ENCODE results near the gene AADAC. TPM values are rescaled to one million over a fixed set of nuclear protein-coding genes. Genes with fewer than 3 reads are reported as not detected.

AADAC gene
- total and polyA plus RNA-seq, 4 experiments from 2014 or later: not detected

DNA sequence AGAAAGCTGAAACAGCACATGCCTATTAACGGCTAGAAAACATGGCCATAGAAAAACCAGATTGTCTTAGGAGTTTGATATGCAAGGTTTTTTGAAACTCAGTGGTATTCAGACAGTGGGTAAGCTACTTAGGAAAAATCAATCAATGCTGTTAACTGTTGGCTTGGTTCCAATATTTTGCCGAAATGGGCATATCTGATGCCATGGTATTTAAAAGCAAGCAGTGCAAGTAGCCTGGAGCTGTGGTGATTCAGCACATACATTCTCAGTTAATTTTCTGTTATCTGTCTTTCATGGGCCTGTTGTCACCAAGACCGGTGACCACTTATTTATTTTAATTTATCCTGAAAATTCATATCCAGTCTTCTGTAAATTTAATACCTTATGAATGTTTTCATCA, 42.2 kb downstream of the AADAC start:
- CTCF ChIA-PET (ENCODE audit: partially characterized antibody): no interaction called here
- H3K4me1 ChIP-seq (ENCODE audit: insufficient read depth, low read length): no peaks in the 10 kb centered on the region
- H3K27ac Mint-ChIP-seq: no peak overlapping the region
- DNase-seq: no peak
- peaks cover 0 to 11% (median 4%) of the 10 kb centered on the region in 8 donors for H3K9me3 Mint-ChIP-seq
- H3K36me3 Mint-ChIP-seq: peaks cover 0 to 1% of the 10 kb centered on the region in 2 donors
- no peak overlapping the region for H3K4me3 Mint-ChIP-seq
- intact Hi-C loops (cut with micrococcal nuclease): no loop called here
- no peaks in the 10 kb centered on the region for H3K27me3 ChIP-seq (ENCODE audit: insufficient read depth, low read length)
- no peaks in the 10 kb centered on the region for H3K9me3 ChIP-seq (ENCODE audit: control insufficient read depth in 1 of 2, low read length in 2 of 2)
- POLR2A ChIA-PET (ENCODE audit: partially characterized antibody): no interaction called here
- peaks cover 1 to 9% of the 10 kb centered on the region in 2 donors for H3K27me3 Mint-ChIP-seq
- no peaks in the 10 kb centered on the region for H3K4me1 Mint-ChIP-seq
- H3K4me3 ChIP-seq (ENCODE audit: low read length in 2 of 2): no peak overlapping the region
- no peaks in the 10 kb centered on the region for H3K36me3 ChIP-seq (ENCODE audit: insufficient read depth, low read length)
- H3K27ac ChIP-seq (ENCODE audit: low read depth, low read length): no peak overlapping the region

DNA sequence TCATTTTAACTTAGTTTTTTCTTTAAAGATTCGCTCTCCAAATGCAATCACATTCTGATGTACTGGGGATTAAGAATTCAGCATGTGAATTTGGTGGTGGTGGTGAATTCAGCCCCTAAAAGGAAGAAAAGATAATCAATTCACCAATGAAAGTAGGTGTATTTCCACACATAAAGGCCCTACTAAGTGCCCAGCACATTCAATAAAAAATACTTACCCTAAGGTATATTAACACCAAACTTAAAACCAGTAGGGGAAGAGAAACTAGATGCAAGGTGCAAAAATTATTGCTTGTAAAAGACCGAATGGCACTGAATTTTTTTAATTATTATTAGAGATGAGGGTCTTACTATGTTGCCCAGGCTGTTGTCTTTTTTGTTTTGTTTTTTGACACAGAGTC, 42.7 kb downstream of the AADAC start:
- CTCF ChIA-PET (ENCODE audit: partially characterized antibody): no interaction called here
- no peaks in the 10 kb centered on the region for H3K4me1 Mint-ChIP-seq
- H3K9me3 Mint-ChIP-seq: peaks cover 0 to 5% (median 0%) of the 10 kb centered on the region in 8 donors
- no peaks in the 10 kb centered on the region for H3K27me3 ChIP-seq (ENCODE audit: insufficient read depth, low read length)
- no peak overlapping the region for H3K4me3 ChIP-seq (ENCODE audit: low read length in 2 of 2)
- H3K36me3 Mint-ChIP-seq: no peaks in the 10 kb centered on the region
- no peak overlapping the region for H3K4me3 Mint-ChIP-seq
- H3K36me3 ChIP-seq (ENCODE audit: insufficient read depth, low read length): no peaks in the 10 kb centered on the region
- H3K27ac ChIP-seq (ENCODE audit: low read depth, low read length): no peak overlapping the region
- no peaks in the 10 kb centered on the region for H3K4me1 ChIP-seq (ENCODE audit: insufficient read depth, low read length)
- H3K9me3 ChIP-seq (ENCODE audit: control insufficient read depth in 1 of 2, low read length in 2 of 2): no peaks in the 10 kb centered on the region
- intact Hi-C loops (cut with micrococcal nuclease): no loop called here
- DNase-seq: no peak
- H3K27ac Mint-ChIP-seq: no peak overlapping the region
- POLR2A ChIA-PET (ENCODE audit: partially characterized antibody): no interaction called here
- peaks cover 1 to 9% of the 10 kb centered on the region in 2 donors for H3K27me3 Mint-ChIP-seq

DNA sequence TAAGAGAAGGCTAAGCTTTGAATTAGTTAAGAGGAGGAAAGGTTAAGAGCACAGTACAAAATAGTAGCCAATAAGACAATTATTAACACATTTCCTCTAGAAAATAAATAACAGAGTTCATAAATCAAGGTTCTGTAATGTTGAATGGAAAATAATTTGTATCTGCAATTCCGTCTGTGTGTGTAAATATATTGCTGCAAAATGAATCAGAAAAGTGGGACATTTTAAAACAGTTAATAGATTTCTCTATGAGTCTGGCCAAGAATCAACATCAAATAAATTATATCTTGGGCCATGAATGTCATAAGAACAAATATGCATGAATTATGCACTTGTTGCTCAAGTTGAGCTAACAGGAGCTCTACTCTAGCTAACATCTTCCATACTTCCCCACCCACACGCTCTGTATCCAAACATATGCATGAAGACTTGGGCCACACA, 45.3 kb downstream of the AADAC start:
- intact Hi-C loops (cut with micrococcal nuclease): no loop called here

DNA sequence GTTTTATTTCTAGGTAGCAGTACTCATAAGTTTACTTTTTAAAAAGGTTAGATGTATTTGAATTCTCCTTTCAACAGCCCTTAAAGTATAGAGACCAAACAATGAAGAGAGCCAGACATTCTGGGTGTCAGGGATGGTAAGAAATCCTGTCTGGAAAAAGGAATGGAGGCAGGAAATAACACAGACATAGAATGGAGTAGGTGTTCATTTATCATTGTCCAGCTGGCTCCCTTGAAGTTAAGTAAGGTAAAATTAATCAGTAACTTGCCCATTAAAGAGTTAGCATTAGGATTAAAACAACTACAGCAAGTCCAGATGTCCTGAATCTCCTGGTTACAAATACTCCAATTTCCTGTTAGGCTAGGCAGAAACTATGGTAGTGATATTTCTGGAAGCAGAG, 46.0 kb downstream of the AADAC start:
- no peak overlapping the region for H3K27ac ChIP-seq (ENCODE audit: low read depth, low read length)
- no peaks in the 10 kb centered on the region for H3K9me3 ChIP-seq (ENCODE audit: control insufficient read depth in 1 of 2, low read length in 2 of 2)
- Mint-ChIP-seq H3K27me3 (peaks cover 1 to 10% of the 10 kb centered on the region in 2 donors), H3K4me1 (no peaks in the 10 kb centered on the region), H3K9me3 (no peaks in the 10 kb centered on the region), H3K27ac (no peak overlapping the region), H3K4me3 (no peak overlapping the region), H3K36me3 (no peaks in the 10 kb centered on the region)
- no peaks in the 10 kb centered on the region for H3K4me1 ChIP-seq (ENCODE audit: insufficient read depth, low read length)
- H3K4me3 ChIP-seq (ENCODE audit: low read length in 2 of 2): no peak overlapping the region
- no peaks in the 10 kb centered on the region for H3K27me3 ChIP-seq (ENCODE audit: insufficient read depth, low read length)
- DNase-seq: no peak
- POLR2A ChIA-PET (ENCODE audit: partially characterized antibody): no interaction called here
- intact Hi-C loops (cut with micrococcal nuclease): no loop called here
- CTCF ChIA-PET (ENCODE audit: partially characterized antibody): interaction anchor here (0.9 kb wide), 1 partner anchor 393 kb away, joined by 3 read pairs; no protein-coding TSS in a partner anchor
- H3K36me3 ChIP-seq (ENCODE audit: insufficient read depth, low read length): no peaks in the 10 kb centered on the region

More for the DNA sequence above, 45.3 kb downstream of the AADAC start:
- CTCF ChIA-PET (ENCODE audit: partially characterized antibody): no interaction called here
- Histone ChIP-seq H3K27ac (ENCODE audit: low read depth, low read length) (no peak overlapping the region), H3K4me3 (ENCODE audit: low read length in 2 of 2) (no peak overlapping the region), H3K36me3 (ENCODE audit: insufficient read depth, low read length) (no peaks in the 10 kb centered on the region), H3K4me1 (ENCODE audit: insufficient read depth, low read length) (no peaks in the 10 kb centered on the region), H3K9me3 (ENCODE audit: control insufficient read depth in 1 of 2, low read length in 2 of 2) (no peaks in the 10 kb centered on the region), H3K27me3 (ENCODE audit: insufficient read depth, low read length) (no peaks in the 10 kb centered on the region)
- Mint-ChIP-seq H3K36me3 (no peaks in the 10 kb centered on the region), H3K27me3 (peaks cover 1 to 10% of the 10 kb centered on the region in 2 donors), H3K4me1 (no peaks in the 10 kb centered on the region), H3K4me3 (no peak overlapping the region), H3K27ac (no peak overlapping the region), H3K9me3 (no peaks in the 10 kb centered on the region)
- POLR2A ChIA-PET (ENCODE audit: partially characterized antibody): no interaction called here
- no peak for DNase-seq

DNA sequence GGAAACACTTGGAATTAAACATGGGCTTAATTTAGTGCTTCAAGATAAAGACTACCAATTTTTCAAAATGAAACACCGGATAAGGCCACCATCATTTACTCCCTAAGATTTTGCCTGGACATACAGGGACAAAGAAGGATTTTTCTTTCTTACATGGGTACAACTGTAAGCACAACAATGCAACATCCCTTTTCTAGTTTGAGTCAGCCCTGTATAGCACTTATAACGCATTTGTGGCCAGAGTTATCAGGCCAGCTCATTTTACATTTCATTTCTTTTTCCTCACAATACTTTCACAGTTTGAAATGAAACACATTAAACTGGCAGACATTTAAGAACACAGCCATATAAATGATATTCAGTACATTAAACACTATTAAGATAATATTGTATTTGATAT, 49.7 kb downstream of the AADAC start:
- H3K27ac Mint-ChIP-seq: no peak overlapping the region
- CTCF ChIA-PET (ENCODE audit: partially characterized antibody): interaction anchor here (1.2 kb wide), 1 partner anchor 8 kb away, joined by 4 read pairs; no protein-coding TSS in a partner anchor
- peaks cover 1% of the 10 kb centered on the region in 2 donors for H3K27me3 Mint-ChIP-seq
- POLR2A ChIA-PET (ENCODE audit: partially characterized antibody): no interaction called here
- H3K9me3 Mint-ChIP-seq: no peaks in the 10 kb centered on the region
- Histone ChIP-seq H3K36me3 (ENCODE audit: insufficient read depth, low read length) (no peaks in the 10 kb centered on the region), H3K27me3 (ENCODE audit: insufficient read depth, low read length) (no peaks in the 10 kb centered on the region), H3K9me3 (ENCODE audit: control insufficient read depth in 1 of 2, low read length in 2 of 2) (no peaks in the 10 kb centered on the region), H3K4me1 (ENCODE audit: insufficient read depth, low read length) (no peaks in the 10 kb centered on the region), H3K4me3 (ENCODE audit: low read length in 2 of 2) (no peak overlapping the region), H3K27ac (ENCODE audit: low read depth, low read length) (no peak overlapping the region)
- DNase-seq: no peak
- H3K4me1 Mint-ChIP-seq: no peaks in the 10 kb centered on the region
- H3K4me3 Mint-ChIP-seq: no peak overlapping the region
- no peaks in the 10 kb centered on the region for H3K36me3 Mint-ChIP-seq
- intact Hi-C loops (cut with micrococcal nuclease): no loop called here

DNA sequence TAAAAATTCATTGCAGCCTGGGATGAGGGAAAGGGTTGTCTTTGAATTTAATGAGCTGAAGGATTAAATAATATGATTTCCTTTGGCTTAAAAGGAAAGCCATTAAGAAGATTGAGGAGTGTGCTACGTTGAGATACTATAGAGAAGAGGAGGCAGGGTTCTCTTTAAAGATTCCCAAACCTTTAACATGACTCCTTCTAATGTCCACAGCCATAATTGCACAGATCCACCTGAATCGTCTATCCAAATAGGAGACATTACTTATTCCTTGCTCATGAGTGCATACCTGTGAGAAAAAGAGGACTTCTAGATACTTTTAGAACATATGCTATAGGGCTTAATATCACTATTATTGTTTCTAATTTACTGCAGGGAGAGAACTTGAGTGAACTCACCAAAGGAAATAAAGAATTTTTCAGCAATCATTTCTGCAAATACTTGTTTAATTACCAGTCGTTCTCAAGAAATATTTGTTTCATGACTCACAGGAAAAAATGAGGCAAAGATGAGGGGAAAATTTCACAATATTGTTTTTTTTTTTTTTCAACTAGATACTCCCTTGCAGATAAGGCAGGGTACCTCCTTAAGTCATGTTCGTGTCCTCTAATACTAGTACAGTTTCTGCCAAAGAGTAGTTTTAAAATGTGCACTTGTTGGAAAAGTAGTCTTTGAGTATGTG, 50.6 kb downstream of the AADAC start:
- no peak overlapping the region for H3K27ac Mint-ChIP-seq
- H3K27me3 Mint-ChIP-seq: peaks cover 1% of the 10 kb centered on the region in 2 donors
- Histone ChIP-seq H3K27ac (ENCODE audit: low read depth, low read length) (no peak overlapping the region), H3K27me3 (ENCODE audit: insufficient read depth, low read length) (no peaks in the 10 kb centered on the region), H3K4me3 (ENCODE audit: low read length in 2 of 2) (no peak overlapping the region), H3K9me3 (ENCODE audit: control insufficient read depth in 1 of 2, low read length in 2 of 2) (no peaks in the 10 kb centered on the region), H3K36me3 (ENCODE audit: insufficient read depth, low read length) (no peaks in the 10 kb centered on the region), H3K4me1 (ENCODE audit: insufficient read depth, low read length) (no peaks in the 10 kb centered on the region)
- H3K36me3 Mint-ChIP-seq: no peaks in the 10 kb centered on the region
- no peaks in the 10 kb centered on the region for H3K9me3 Mint-ChIP-seq
- DNase-seq: no peak
- intact Hi-C loops (cut with micrococcal nuclease): no loop called here
- no peaks in the 10 kb centered on the region for H3K4me1 Mint-ChIP-seq
- ChIA-PET POLR2A (ENCODE audit: partially characterized antibody) (no interaction called here), CTCF (ENCODE audit: partially characterized antibody) (no interaction called here)
- H3K4me3 Mint-ChIP-seq: no peak overlapping the region

DNA sequence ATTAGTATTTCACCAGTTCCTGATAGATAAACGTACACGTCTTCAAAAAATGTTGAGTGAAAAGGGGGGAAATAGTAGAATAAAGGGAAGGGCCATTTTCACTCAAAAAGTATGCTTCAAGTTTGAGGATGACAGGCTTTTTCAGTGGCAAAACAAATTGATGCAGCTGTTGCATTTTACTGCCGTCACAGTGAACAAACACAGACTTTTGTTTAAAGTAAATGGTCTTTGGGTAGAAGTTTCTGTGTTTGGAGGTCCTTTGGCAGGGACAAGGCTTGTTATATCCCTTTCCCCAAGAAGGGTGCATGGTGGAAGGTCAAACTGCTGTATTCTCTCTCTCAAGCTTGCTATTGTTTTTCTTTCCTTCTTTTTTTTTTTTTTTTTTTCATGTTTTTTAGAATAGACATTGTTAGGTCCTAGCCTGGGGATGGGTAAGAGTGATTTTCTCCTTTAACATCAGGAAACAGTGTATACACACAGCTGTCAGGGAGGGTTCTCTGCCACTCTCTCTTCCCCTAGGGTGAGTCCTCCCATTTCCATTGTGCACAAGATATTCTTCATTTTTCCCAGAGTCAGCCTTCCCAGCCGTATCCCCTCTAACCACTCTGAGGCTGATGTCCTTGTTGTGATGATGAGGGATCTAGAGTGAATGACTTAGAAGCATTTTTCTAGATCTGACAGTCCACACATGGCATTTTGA, 52.9 kb downstream of the AADAC start:
- Mint-ChIP-seq H3K36me3 (no peaks in the 10 kb centered on the region), H3K9me3 (no peaks in the 10 kb centered on the region), H3K4me1 (peaks cover 4 to 6% (median 5%) of the 10 kb centered on the region in 4 donors), H3K27me3 (peaks cover 1% of the 10 kb centered on the region in 2 donors), H3K27ac (no peak overlapping the region), H3K4me3 (no peak overlapping the region)
- Histone ChIP-seq H3K4me3 (ENCODE audit: low read length in 2 of 2) (no peak overlapping the region), H3K4me1 (ENCODE audit: insufficient read depth, low read length) (no peaks in the 10 kb centered on the region), H3K27me3 (ENCODE audit: insufficient read depth, low read length) (no peaks in the 10 kb centered on the region), H3K9me3 (ENCODE audit: control insufficient read depth in 1 of 2, low read length in 2 of 2) (no peaks in the 10 kb centered on the region), H3K36me3 (ENCODE audit: insufficient read depth, low read length) (no peaks in the 10 kb centered on the region), H3K27ac (ENCODE audit: low read depth, low read length) (no peak overlapping the region)
- ChIA-PET CTCF (ENCODE audit: partially characterized antibody) (no interaction called here), POLR2A (ENCODE audit: partially characterized antibody) (no interaction called here)
- intact Hi-C loops (cut with micrococcal nuclease): no loop called here
- no peak for DNase-seq
